A673 (cell line): ENCODE measurements around the gene ANKS1B.

Experiments used
- CTCF ChIP-seq: fragments of 300-800, 200-600 bp; sonication (generic); conservative IDR thresholded peaks from 2 replicates; pipeline ENCODE4 v1.5.1; 2017; ENCODE audit warnings: low read depth, mild to moderate bottlenecking, antibody characterized with exemption, low read length, moderate library complexity, mixed read lengths
- EZH2 ChIP-seq: fragments of 200-600 bp; sonication (generic); IDR thresholded peaks from 2 replicates; pipeline ENCODE4 v1.6.1; 2017; ENCODE audit warnings: borderline replicate concordance, low read depth, mild to moderate bottlenecking, mixed read lengths, antibody characterized with exemption, low read length; ENCODE audit not compliant: poor library complexity, severe bottlenecking

GRCh38 chr12:98719515-98720504 is 1264.9 kb downstream of the ANKS1B start:
- TF ChIP-seq CTCF (no peak), EZH2 (no peak)
